ENCODE measurements around the gene TLR1.

DNA sequence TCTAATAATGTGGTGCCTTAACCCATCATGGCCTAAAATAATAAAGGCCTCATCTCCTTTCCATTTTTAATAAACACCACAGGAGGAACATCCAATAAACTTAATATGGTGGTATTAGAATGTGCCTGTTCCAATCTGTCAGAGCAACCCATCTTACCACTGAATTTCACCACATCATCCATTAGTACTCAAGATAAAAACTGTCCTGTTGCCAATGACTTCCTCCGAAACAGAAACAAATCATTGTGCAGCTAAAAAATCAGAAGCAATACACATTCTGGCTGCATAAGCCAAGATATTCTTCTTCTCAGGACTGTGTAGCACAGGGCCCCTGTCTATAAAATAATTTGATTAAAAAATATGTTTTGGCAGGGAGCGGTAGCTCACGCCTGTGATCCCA is 40.3 kb downstream of the TLR1 start:
- no peak for TF ChIP-seq CTCF (IDR thresholded peaks at IDR 0.05; ENCODE audit: low read depth, low read length)
- no peak for TF ChIP-seq POLR2A (IDR thresholded peaks at IDR 0.05; ENCODE audit: extremely low read depth, insufficient read length)
- TF ChIP-seq, protein P1, sequence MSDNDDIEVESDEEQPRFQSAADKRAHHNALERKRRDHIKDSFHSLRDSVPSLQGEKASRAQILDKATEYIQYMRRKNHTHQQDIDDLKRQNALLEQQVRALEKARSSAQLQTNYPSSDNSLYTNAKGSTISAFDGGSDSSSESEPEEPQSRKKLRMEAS (IDR thresholded peaks at IDR 0.05; ENCODE audit: low read depth, low read length) = no peak
- TF ChIP-seq MYC (IDR thresholded peaks at IDR 0.05; ENCODE audit: low read depth, low read length) = no peak

Data from NB4 (cell line).